ENCODE measurements around the gene DDX10.

The DDX10 gene

DNA sequence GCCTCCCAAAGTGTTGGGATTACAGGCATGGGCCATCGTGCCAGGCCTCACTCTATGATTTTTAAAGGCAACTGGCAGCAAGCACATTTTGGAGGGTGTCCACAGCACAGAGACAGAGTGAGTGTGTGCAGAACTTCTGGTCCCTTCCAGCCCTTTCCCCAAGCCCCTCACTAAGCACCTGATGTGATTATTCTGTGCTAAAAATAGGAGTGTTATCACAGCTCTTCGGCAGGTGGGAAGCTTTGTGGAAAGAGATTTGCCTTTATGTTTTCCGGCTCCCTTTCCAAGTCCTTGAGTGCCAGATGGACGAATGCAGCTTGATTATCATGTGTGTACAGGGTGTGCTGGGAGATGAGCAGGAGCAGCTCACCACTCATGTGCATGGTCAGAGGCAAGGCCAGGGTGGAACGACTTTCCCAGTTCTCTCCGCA, 310.8 kb downstream of the DDX10 start:
- Histone ChIP-seq H3K27ac (ENCODE audit: low read depth in 2 of 2, low read length in 2 of 2) (no peak overlapping the region), H3K27me3 (ENCODE audit: control insufficient read depth in 2 of 2, insufficient read depth in 2 of 2, low read length in 2 of 2) (no peaks in the 10 kb centered on the region), H3K9me3 (ENCODE audit: control insufficient read depth in 2 of 2, low read length in 2 of 2) (no peaks in the 10 kb centered on the region), H3K9ac (ENCODE audit: low read depth in 1 of 2, low read length in 2 of 2) (no peak overlapping the region), H3K4me1 (ENCODE audit: control insufficient read depth in 2 of 2, insufficient read depth in 2 of 2, low read length in 2 of 2) (no peaks in the 10 kb centered on the region), H3K36me3 (ENCODE audit: control insufficient read depth in 2 of 2, insufficient read depth in 2 of 2, low read length in 2 of 2) (no peaks in the 10 kb centered on the region), H3K4me3 (ENCODE audit: low read length in 2 of 2) (no peak overlapping the region)

DNA sequence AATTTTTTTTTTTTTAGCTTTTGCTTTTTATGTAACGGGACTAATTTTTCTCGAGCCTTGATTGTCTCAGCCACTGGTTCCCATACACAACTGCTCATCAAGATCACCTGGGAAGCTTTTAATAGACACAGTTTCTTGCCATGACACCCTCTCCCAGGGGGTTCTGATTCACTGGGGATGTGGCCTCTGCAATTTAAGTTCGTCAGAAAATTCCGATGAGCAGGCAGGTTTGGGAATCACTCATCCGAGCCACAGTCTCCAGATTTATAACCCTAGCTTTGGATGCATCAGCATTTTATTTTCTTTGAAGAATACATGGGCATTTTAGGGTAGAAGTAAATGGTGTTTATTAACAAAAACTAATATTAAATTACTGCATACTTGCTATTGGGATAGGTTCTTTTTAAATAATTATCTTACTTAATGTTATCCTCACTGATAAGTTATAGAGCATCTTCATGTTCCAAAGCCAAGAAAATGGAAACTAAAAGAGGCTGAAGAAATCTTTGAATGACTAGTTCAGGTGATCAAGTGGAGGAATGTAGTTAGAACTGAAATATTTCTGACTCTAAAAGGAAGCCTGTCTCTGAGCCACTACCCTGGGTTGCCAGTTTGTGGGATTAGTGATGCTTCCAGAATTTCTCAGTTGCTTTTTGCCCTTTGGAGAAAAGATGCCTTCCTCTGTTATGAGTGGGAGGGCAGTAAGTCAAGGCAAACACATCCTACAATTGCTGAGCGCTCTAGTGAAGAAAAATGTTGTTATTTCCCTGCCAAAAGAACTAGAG, 319.0 kb downstream of the DDX10 start:
- Histone ChIP-seq H3K9ac (ENCODE audit: low read depth in 1 of 2, low read length in 2 of 2) (no peak overlapping the region), H3K27me3 (ENCODE audit: control insufficient read depth in 2 of 2, insufficient read depth in 2 of 2, low read length in 2 of 2) (no peaks in the 10 kb centered on the region), H3K36me3 (ENCODE audit: control insufficient read depth in 2 of 2, insufficient read depth in 2 of 2, low read length in 2 of 2) (no peaks in the 10 kb centered on the region), H3K9me3 (ENCODE audit: control insufficient read depth in 2 of 2, low read length in 2 of 2) (no peaks in the 10 kb centered on the region), H3K4me3 (ENCODE audit: low read length in 2 of 2) (no peak overlapping the region), H3K4me1 (ENCODE audit: control insufficient read depth in 2 of 2, insufficient read depth in 2 of 2, low read length in 2 of 2) (no peaks in the 10 kb centered on the region), H3K27ac (ENCODE audit: low read depth in 2 of 2, low read length in 2 of 2) (no peak overlapping the region)

DNA sequence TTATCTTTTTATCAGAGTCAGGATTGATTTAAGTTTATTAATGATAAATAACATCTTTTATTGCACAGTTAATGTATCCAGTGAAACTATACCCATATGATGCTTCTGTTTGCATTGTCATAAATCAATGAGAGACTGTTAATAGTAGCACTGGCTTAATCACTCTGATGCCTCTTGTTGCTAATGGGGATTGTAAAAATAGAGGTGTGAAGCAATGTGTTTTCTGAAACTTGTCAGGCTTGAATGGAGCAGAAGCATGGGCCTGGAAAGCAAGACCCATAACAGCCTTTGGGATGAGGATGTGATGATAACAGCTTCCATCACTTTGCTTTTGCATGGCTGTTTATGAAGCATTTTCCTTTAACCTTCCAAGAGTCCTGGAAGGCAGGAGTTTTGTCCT, 319.7 kb downstream of the DDX10 start:
- H3K27me3 ChIP-seq (ENCODE audit: control insufficient read depth in 2 of 2, insufficient read depth in 2 of 2, low read length in 2 of 2), result no peaks in the 10 kb centered on the region
- no peaks in the 10 kb centered on the region for H3K36me3 ChIP-seq (ENCODE audit: control insufficient read depth in 2 of 2, insufficient read depth in 2 of 2, low read length in 2 of 2)
- H3K27ac ChIP-seq (ENCODE audit: low read depth in 2 of 2, low read length in 2 of 2), result no peak overlapping the region
- H3K9me3 ChIP-seq (ENCODE audit: control insufficient read depth in 2 of 2, low read length in 2 of 2), result no peaks in the 10 kb centered on the region
- no peak overlapping the region for H3K4me3 ChIP-seq (ENCODE audit: low read length in 2 of 2)
- H3K4me1 ChIP-seq (ENCODE audit: control insufficient read depth in 2 of 2, insufficient read depth in 2 of 2, low read length in 2 of 2), result no peaks in the 10 kb centered on the region
- no peak overlapping the region for H3K9ac ChIP-seq (ENCODE audit: low read depth in 1 of 2, low read length in 2 of 2)

DNA sequence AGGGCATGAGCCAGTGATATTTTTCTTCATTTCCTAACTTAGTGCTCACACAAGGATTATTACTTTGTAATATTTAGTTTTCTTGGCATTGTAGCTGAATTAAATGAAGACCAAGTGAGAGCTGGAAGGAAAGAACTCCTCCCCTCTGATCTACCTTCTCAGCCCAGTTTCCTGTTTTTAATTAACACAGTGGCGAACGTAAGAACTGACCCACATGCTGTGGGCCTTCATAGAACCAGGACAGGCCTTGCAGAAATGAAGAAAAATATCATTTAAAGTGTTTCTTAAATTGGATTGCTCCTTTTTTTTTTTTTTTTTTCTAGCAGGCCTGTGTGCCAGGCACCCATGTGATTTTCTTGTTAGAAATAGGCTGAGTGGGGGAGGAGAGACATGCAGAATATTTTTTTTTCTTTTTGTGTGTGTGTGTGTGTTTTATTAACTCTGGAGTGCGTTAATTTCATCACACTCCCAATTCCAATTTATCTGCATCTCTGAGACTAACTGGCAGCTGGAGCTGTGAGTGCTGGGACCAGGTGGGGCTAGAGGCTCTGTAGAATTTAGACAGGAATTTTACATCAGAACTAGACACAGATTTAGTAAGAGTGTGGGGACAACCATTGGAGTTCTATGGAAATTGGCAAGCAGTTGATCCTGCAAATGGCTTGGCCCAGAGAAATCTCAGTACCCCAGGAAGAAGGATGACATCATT, 320.5 kb downstream of the DDX10 start:
- no peaks in the 10 kb centered on the region for H3K9me3 ChIP-seq (ENCODE audit: control insufficient read depth in 2 of 2, low read length in 2 of 2)
- H3K4me3 ChIP-seq (ENCODE audit: low read length in 2 of 2), result no peak overlapping the region
- no peaks in the 10 kb centered on the region for H3K27me3 ChIP-seq (ENCODE audit: control insufficient read depth in 2 of 2, insufficient read depth in 2 of 2, low read length in 2 of 2)
- no peak overlapping the region for H3K9ac ChIP-seq (ENCODE audit: low read depth in 1 of 2, low read length in 2 of 2)
- H3K4me1 ChIP-seq (ENCODE audit: control insufficient read depth in 2 of 2, insufficient read depth in 2 of 2, low read length in 2 of 2), result no peaks in the 10 kb centered on the region
- H3K36me3 ChIP-seq (ENCODE audit: control insufficient read depth in 2 of 2, insufficient read depth in 2 of 2, low read length in 2 of 2), result no peaks in the 10 kb centered on the region
- H3K27ac ChIP-seq (ENCODE audit: low read depth in 2 of 2, low read length in 2 of 2), result no peak overlapping the region

DNA sequence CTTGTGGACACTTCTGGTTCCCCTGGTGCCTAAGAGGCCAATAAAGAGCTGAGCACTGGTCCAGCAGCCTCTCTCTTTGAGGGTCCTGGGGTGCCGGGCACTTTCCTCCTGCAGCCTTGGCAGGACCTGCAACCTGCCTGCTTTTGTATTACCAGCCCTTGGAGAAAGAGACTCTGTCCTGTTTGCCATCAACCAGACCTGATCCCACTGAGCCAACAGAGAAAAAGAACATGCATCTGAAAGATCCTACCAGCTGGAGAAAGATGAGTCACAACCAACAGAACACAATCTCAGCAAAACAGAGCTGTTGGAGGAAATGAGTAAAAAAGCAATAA, 321.0 kb downstream of the DDX10 start:
- no peak overlapping the region for H3K27ac ChIP-seq (ENCODE audit: low read depth in 2 of 2, low read length in 2 of 2)

More for the DNA sequence above, 321.0 kb downstream of the DDX10 start:
- H3K4me1 ChIP-seq (ENCODE audit: control insufficient read depth in 2 of 2, insufficient read depth in 2 of 2, low read length in 2 of 2), result no peaks in the 10 kb centered on the region
- H3K4me3 ChIP-seq (ENCODE audit: low read length in 2 of 2), result no peak overlapping the region
- no peaks in the 10 kb centered on the region for H3K36me3 ChIP-seq (ENCODE audit: control insufficient read depth in 2 of 2, insufficient read depth in 2 of 2, low read length in 2 of 2)
- H3K27me3 ChIP-seq (ENCODE audit: control insufficient read depth in 2 of 2, insufficient read depth in 2 of 2, low read length in 2 of 2), result no peaks in the 10 kb centered on the region
- H3K9me3 ChIP-seq (ENCODE audit: control insufficient read depth in 2 of 2, low read length in 2 of 2), result no peaks in the 10 kb centered on the region
- H3K9ac ChIP-seq (ENCODE audit: low read depth in 1 of 2, low read length in 2 of 2), result no peak overlapping the region

Data from mucosa of rectum (tissue), 2 donors.